HCT116 (cell line): ENCODE data around the gene GGT7. TPM values are rescaled to one million over a fixed set of nuclear protein-coding genes. Genes with fewer than 3 reads are reported as not detected.
"Not testable (repeated sequence)": the region's sequence is repeated elsewhere in the genome, so short reads cannot be mapped to it uniquely, and the experiment has no call there.

Experiments used
- ATAC-seq: fragments of 200-7000 bp; cut with Tn5 transposase; 2 replicates; pipeline ENCODE4 v1.9.1; 2020; ENCODE audit warnings: mild to moderate bottlenecking, moderate library complexity
- BruUV-seq: library from RNA; stranded (reverse); fragments of 400-500 nt; replicated peaks from 2 replicates; lab custom pipeline; 2021; lab: Mats Ljungman, UMichigan
- CTCF ChIA-PET: fragments of 300-600 bp; sonication (Branson Sonifier 250); formaldehyde crosslinking; loops from one replicate; lab custom pipeline; 2021; ENCODE audit warnings: antibody characterized with exemption; lab: Charles Lee
- POLR2A ChIA-PET: fragments of 300-600, 350-600 bp; sonication (Branson Sonifier 250); formaldehyde crosslinking; loops from one replicate; lab custom pipeline; 2021; ENCODE audit warnings: antibody characterized with exemption; lab: Charles Lee
- RAD21 ChIA-PET, 2 experiments: fragments of 300-600 bp; sonication (Branson Sonifier 250); formaldehyde crosslinking; loops; one replicate each; lab custom pipeline; 2023; ENCODE audit warnings: low total read pairs in 2 of 2; ENCODE audit not compliant: uncharacterized antibody in 2 of 2, unreplicated experiment in 2 of 2, low non-redundant PET in 1 of 2; lab: Charles Lee
- DNase-seq: peaks from one replicate; pipeline ENCODE4 v3.0.0-alpha.2; 2010; ENCODE audit warnings: low read depth, low spot score
- H2AFZ ChIP-seq: fragments of 200-600 bp; shearing (Covaris generic), sonication (generic); 2 replicates; pipeline ENCODE4 v1.6.1; 2017; ENCODE audit warnings: low read depth, mixed run types, mixed read lengths, antibody characterized with exemption, low read length; ENCODE audit not compliant: poor library complexity, severe bottlenecking
- H3K27ac ChIP-seq: 2 replicates; pipeline ENCODE4 v1.5.1; 2012; ENCODE audit warnings: low read depth, low read length
- H3K27me3 ChIP-seq: fragments of 200-600 bp; sonication (generic); 2 replicates; pipeline ENCODE4 v1.6.1; 2016; ENCODE audit warnings: mixed run types, low read length, mixed read lengths; ENCODE audit not compliant: insufficient read depth
- H3K36me3 ChIP-seq, 2 experiments: fragments of 200-500 bp in 1 of 2; fragments of 200-600 bp in 1 of 2; sonication (Bioruptor generic) in 1 of 2; sonication (generic) in 1 of 2; 2 replicates each; pipeline versions ENCODE4 v1.5.1 to v1.6.1; 2014 to 2016; ENCODE audit warnings: low read length in 2 of 2, inconsistent platforms in 1 of 2, mixed read lengths in 1 of 2, mixed run types in 1 of 2; ENCODE audit not compliant: insufficient read depth in 2 of 2, control insufficient read depth in 1 of 2
- H3K4me1 ChIP-seq, 2 experiments: fragments of 200-600 bp in 1 of 2; sonication (generic) in 1 of 2; 2 replicates each; pipeline versions ENCODE4 v1.5.1 to v1.6.1; 2012 to 2017; ENCODE audit warnings: low read length in 2 of 2, inconsistent platforms in 1 of 2, mild to moderate bottlenecking in 1 of 2, mixed read lengths in 1 of 2, mixed run types in 1 of 2, moderate library complexity in 1 of 2; ENCODE audit not compliant: insufficient read depth in 2 of 2, control insufficient read depth in 1 of 2
- H3K4me2 ChIP-seq: fragments of 200-600 bp; sonication (generic); 2 replicates; pipeline ENCODE4 v1.6.1; 2017; ENCODE audit warnings: mixed run types, low read length, mixed read lengths
- H3K4me3 ChIP-seq, 2 experiments: fragments of 200-600 bp in 1 of 2; sonication (generic) in 1 of 2; replicated peaks in 1 of 2; 2 replicates each; pipeline ENCODE4 v1.5.1; 2011 to 2016; ENCODE audit warnings: low read length in 2 of 2, control low read depth in 1 of 2, low read depth in 1 of 2, mild to moderate bottlenecking in 1 of 2, mixed read lengths in 1 of 2, mixed run types in 1 of 2
- H3K79me2 ChIP-seq: fragments of 200-600 bp; sonication (generic); 2 replicates; pipeline ENCODE4 v1.6.1; 2017; ENCODE audit warnings: mild to moderate bottlenecking, mixed run types, low read length, moderate library complexity, mixed read lengths; ENCODE audit not compliant: insufficient read depth
- H3K9ac ChIP-seq: fragments of 200-600 bp; sonication (generic); 2 replicates; pipeline ENCODE4 v1.6.1; 2016; ENCODE audit warnings: low read length, mixed read lengths
- H3K9me2 ChIP-seq: fragments of 200-600 bp; sonication (generic), shearing (Covaris generic); 2 replicates; pipeline ENCODE4 v1.6.1; 2017; ENCODE audit warnings: mixed run types, mild to moderate bottlenecking, moderate library complexity; ENCODE audit not compliant: insufficient read depth
- H3K9me3 ChIP-seq, 2 experiments: fragments of 200-500 bp in 1 of 2; fragments of 200-600 bp in 1 of 2; sonication (Bioruptor generic) in 1 of 2; sonication (generic) in 1 of 2; 2 replicates each; pipeline ENCODE4 v1.6.1; 2014 to 2017; ENCODE audit warnings: low read length in 2 of 2, mixed read lengths in 2 of 2, inconsistent platforms in 1 of 2, low read depth in 1 of 2, mild to moderate bottlenecking in 1 of 2, mixed run types in 1 of 2, moderate library complexity in 1 of 2; ENCODE audit not compliant: control insufficient read depth in 1 of 2, insufficient read depth in 1 of 2
- H4K20me1 ChIP-seq: fragments of 200-600 bp; sonication (generic), shearing (Covaris generic); 2 replicates; pipeline ENCODE4 v1.6.1; 2017; ENCODE audit warnings: mixed run types, mild to moderate bottlenecking, moderate library complexity; ENCODE audit not compliant: insufficient read depth
- CTCF ChIP-seq, 3 experiments: fragments of 200-600 bp in 1 of 3; sonication (generic) in 1 of 3; IDR thresholded peaks in 2 of 3; conservative IDR thresholded peaks in 1 of 3; 2 replicates each; pipeline ENCODE4 v1.5.1; 2012 to 2017; ENCODE audit warnings: low read depth in 2 of 3, low read length in 2 of 3, antibody characterized with exemption in 1 of 3, borderline replicate concordance in 1 of 3, control low read depth in 1 of 3, mild to moderate bottlenecking in 1 of 3, mixed read lengths in 1 of 3, mixed run types in 1 of 3, moderate library complexity in 1 of 3; ENCODE audit not compliant: insufficient read depth in 1 of 3
- EZH2 ChIP-seq: fragments of 200-600 bp; sonication (generic); IDR thresholded peaks from 2 replicates; pipeline ENCODE4 v1.6.1; 2017; ENCODE audit warnings: antibody characterized with exemption, mixed run types
- POLR2A ChIP-seq: IDR thresholded peaks from 2 replicates; pipeline ENCODE4 v1.7.0; 2011; ENCODE audit warnings: borderline replicate concordance; ENCODE audit not compliant: insufficient read depth, insufficient read length; ENCODE audit errors: extremely low read depth
- POLR2AphosphoS5 ChIP-seq: IDR thresholded peaks from 2 replicates; pipeline ENCODE4 v1.6.1; 2011; ENCODE audit warnings: mild to moderate bottlenecking, low read depth, low read length, moderate library complexity
- RAD21 ChIP-seq: IDR thresholded peaks from 2 replicates; pipeline ENCODE4 v1.6.1; 2012; ENCODE audit warnings: low read depth, mild to moderate bottlenecking
- SIN3A ChIP-seq: IDR thresholded peaks from 2 replicates; pipeline ENCODE4 v1.6.1; 2012; ENCODE audit warnings: low read depth
- SP1 ChIP-seq: IDR thresholded peaks from 2 replicates; pipeline ENCODE4 v1.6.1; 2012; ENCODE audit warnings: low read depth
- ZNF274 ChIP-seq: fragments of 200-500 bp; sonication (Bioruptor generic); IDR thresholded peaks from 2 replicates; pipeline ENCODE4 v1.6.1; 2014; ENCODE audit warnings: mild to moderate bottlenecking, low read depth, low read length, inconsistent platforms
- intact Hi-C: fragments of 100-400 bp; cut with micrococcal nuclease; formaldehyde crosslinking; loops from 2 replicates; pipeline ENCODE4 v1.10.0; 2022
- total RNA-seq: library from RNA; stranded (reverse); gene quantifications from one replicate; pipeline ENCODE4 v1.2.1, GENCODE V29; 2021; ENCODE audit not compliant: unreplicated experiment

The GGT7 gene
- total RNA-seq, 1 experiment from 2014 or later = 9.4 TPM

GRCh38 chr20:34898731-34899130 lies 26.1 kb upstream of the GGT7 start:
- ChIA-PET POLR2A (interaction anchor here (0.6 kb wide), 1 partner anchor 55 kb away, joined by 3 read pairs; no protein-coding TSS in a partner anchor), RAD21 (interaction anchor here in 1 of 2 experiments (0.7 kb wide), 1 partner anchor 9 kb away, joined by 5 read pairs; no protein-coding TSS in a partner anchor)
- BruUV-seq, H2AFZ ChIP-seq, DNase-seq, ATAC-seq, H3K36me3 ChIP-seq, H3K9me2 ChIP-seq, H3K4me3 ChIP-seq, intact Hi-C loops, H3K4me1 ChIP-seq, H3K9me3 ChIP-seq, H3K9ac ChIP-seq, H4K20me1 ChIP-seq, H3K4me2 ChIP-seq, CTCF ChIA-PET, H3K27ac ChIP-seq, H3K27me3 ChIP-seq, H3K79me2 ChIP-seq: not testable (repeated sequence)

- H3K4me1 ChIP-seq, H3K9ac ChIP-seq, H3K4me3 ChIP-seq, CTCF ChIA-PET, H2AFZ ChIP-seq, H3K4me2 ChIP-seq, ATAC-seq, H3K9me2 ChIP-seq, intact Hi-C loops, POLR2A ChIA-PET, H3K27ac ChIP-seq, H3K9me3 ChIP-seq, H4K20me1 ChIP-seq, H3K27me3 ChIP-seq, BruUV-seq, DNase-seq, H3K79me2 ChIP-seq, H3K36me3 ChIP-seq: not testable (repeated sequence)
- RAD21 ChIA-PET = interaction anchor here in 1 of 2 experiments (0.7 kb wide), 1 partner anchor 9 kb away, joined by 5 read pairs; no protein-coding TSS in a partner anchor
These were observed 25.5 kb upstream of the GGT7 start for GRCh38 chr20:34898129-34898528.

GRCh38 chr20:34896086-34896621 lies 23.5 kb upstream of the GGT7 start:
- POLR2A ChIA-PET = no interaction called here
- Histone ChIP-seq H3K4me3 (no peak overlapping the region), H3K9me3 (no peaks in the 10 kb centered on the region), H3K4me1 (peaks cover 6 to 19% of the 10 kb centered on the region in 2 experiments), H3K79me2 (no peaks in the 10 kb centered on the region), H3K4me2 (no peak overlapping the region), H2AFZ (no peak overlapping the region), H3K9me2 (no peaks in the 10 kb centered on the region), H3K27me3 (no peaks in the 10 kb centered on the region), H3K9ac (no peak overlapping the region), H3K27ac (no peak overlapping the region), H4K20me1 (no peaks in the 10 kb centered on the region), H3K36me3 (no peaks in the 10 kb centered on the region)
- ATAC-seq = no peak
- BruUV-seq = no TSS peak
- DNase-seq = no peak
- CTCF ChIA-PET = no interaction called here
- RAD21 ChIA-PET = no interaction called here
- intact Hi-C loops = no loop called here
- TF ChIP-seq POLR2A = no peak
- TF ChIP-seq RAD21 = no peak
- no peak for TF ChIP-seq EZH2
- no peak for TF ChIP-seq ZNF274
- no peak for TF ChIP-seq SIN3A
- TF ChIP-seq CTCF (IDR thresholded peaks at IDR 0.05 in 2 of 3, conservative IDR thresholded peaks at IDR 0.05 in 1 of 3; ENCODE audit: borderline replicate concordance in 1 of 3, insufficient read depth in 1 of 3, low read depth in 2 of 3, low read length in 2 of 3) = no peak
- no peak for TF ChIP-seq POLR2AphosphoS5
- no peak for TF ChIP-seq SP1
